HG03175 (cell line): ENCODE measurements around the gene ACKR3.

Experiments
- ATAC-seq: cut with Tn5 transposase; IDR thresholded peaks from one replicate; pipeline ENCODE4 v1.9.1; 2021; ENCODE audit warnings: mild to moderate bottlenecking, moderate library complexity; ENCODE audit not compliant: unreplicated experiment

The ACKR3 gene

DNA sequence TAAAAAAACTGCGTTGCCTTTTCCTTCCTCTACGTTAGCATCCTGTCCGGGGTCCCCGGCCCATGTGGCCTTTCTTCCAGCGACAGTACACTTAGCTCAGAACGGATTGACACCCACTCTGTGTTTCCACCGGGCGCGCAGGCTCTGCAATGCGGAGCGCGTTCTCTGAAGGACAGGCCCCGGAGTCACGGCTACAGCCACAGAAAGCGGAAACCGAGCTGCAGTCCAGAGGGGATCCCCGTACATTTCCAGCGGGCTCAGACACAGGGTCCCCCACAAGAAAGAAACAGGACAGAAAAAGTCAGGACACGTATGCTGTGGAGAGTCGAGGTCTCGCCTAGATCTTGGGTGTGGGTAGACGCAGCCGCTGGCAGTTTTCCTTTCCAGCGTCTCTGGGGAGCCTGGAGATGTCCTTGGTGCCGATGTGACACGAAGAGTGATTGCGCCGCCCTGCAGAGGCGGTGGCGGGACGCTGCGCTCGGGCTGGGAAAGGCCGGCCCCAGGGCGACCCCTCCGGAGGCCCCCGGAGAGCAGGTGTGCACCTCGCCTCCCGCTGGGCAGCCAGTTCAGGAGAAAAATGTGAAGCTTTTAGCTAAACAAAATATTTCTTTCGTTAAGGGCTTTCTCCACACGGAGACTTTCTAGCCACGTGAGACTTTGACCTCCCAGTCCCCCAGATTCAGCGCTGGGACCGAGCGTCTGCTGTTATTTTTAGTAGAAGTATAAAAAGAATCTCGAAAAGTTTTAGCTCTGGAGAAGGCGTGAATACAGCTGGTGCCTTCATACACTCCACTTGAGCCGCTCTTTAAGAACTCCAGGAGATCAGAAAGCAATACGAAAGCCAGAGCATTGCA, 1.3 kb upstream of the ACKR3 start:
- peak; percentile 38 for ATAC-seq

- no peak for ATAC-seq
Measured at GRCh38 chr2:236568922-236569572, 578 bp upstream of the ACKR3 start.

DNA sequence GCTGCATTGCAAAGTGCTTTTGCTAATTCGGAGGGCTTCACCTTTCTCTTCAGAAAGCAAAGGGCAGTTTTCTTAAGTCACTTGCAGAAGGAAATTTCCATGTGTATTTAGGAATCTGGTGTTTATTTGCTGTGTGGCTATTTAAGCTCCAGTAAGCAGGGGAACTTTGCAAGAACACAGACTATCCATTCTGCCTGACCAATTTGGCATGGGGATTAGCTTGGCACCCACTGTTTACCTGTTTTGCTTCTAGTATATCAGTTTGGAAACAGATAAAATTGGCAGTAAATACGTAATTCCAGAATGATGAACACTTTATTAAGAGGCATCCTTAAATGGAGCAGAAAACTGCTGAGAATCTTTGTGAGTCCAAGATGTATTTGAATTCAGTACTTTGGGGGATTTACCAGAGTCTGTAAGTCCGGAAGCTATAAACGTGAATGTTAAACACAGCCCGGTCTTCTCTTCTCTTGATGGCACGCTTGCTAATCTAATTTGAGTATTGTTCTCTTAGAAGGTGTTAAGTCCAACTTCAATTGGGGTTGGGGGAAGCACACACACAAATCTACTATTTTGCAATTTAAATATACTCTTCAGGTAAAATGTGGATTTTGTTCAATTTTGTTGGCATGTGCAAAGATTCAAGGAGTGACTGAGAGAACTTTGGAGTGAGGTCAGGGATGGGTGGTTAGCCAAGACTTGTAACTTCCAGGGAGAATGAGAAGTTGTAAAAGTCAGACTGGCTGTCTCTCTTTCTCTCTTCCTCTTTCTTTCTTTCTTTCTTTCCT, 650 bp downstream of the ACKR3 start:
- ATAC-seq = peak; percentile 32

DNA sequence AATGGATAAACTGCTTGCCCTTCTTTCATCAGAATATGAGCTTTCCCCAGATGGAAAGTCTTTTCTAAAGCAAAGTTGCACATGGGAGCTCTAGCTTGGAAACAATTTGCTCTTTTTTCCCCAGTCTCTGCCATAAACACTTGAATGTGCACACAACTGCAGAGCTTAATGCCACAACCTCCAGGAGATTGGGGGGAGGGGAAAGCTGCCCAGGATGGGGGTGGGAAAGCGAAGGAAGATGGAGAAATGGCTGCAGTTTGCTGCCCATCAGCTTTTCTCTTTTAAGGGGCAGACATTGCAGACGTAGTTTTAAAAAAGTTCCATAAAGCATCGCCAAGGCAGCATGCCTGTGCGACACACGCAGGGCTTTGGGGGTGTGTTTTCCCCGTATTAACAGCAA, 1.5 kb downstream of the ACKR3 start:
- no peak for ATAC-seq

- ATAC-seq = no peak
Measured at GRCh38 chr2:236572482-236572881, 2.9 kb downstream of the ACKR3 start.

- ATAC-seq = no peak
Measured at GRCh38 chr2:236573066-236573929, 3.7 kb downstream of the ACKR3 start.

DNA sequence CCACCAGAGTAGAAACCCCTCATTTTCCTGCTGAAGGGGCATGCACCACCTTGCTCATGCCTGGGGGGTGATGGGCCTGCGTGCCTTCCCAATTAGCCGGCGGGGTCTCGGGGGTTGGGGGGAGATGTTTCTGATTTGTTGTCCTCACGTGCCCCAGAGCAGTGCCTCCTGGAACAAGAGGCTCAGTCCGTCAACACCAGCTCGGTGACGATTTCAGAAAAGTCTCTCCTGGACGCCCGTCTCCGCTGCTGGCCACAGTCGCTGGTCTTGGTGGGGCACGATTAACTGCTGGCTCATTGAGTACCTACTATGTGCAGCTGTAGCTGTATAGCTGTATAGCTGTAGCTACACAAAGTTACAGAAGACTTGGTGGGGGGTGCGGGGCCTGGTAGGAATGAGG, 4.4 kb downstream of the ACKR3 start:
- no peak for ATAC-seq

- no peak for ATAC-seq
Measured at GRCh38 chr2:236574424-236575145, 5.0 kb downstream of the ACKR3 start.

DNA sequence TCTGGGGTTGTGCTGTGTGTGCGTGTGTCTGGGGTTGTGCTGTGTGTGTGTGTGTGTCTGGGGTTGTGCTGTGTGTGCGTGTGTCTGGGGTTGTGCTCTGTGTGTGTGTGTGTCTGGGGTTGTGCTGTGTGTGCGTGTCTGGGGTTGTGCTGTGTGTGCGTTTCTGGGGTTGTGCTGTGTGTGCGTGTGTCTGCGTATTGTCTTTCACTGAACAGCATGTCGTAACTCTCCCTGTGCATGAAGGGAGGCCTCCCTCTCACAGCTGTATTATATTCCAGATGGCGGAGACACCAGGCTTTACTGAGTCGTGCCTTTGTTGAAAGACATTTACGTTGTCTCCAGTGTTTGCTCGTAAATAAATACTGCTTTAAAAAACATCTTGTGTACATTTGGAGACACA, 5.9 kb downstream of the ACKR3 start:
- no peak for ATAC-seq

DNA sequence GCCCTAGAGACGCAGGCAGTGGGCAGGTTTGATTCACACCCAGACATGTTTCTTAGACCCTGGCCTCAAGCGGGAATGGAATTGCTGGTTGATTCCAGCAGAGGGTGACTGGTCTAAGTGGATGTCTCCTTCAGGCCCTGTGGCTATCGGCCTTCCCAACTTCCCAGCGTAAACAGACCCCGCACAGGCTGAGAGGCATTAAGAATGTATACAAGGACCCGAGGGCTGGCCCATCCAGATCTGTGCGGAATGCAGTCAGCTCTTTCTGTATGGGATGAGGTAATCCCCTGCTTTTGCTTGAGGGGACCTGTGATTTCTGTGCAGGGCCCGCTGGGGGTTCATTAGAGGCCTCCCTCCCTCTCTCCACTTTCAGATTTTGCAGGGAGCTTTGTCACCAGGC, 6.5 kb downstream of the ACKR3 start:
- no peak for ATAC-seq

GRCh38 chr2:236576953-236577352, 7.3 kb downstream of the ACKR3 start:
- no peak for ATAC-seq

DNA sequence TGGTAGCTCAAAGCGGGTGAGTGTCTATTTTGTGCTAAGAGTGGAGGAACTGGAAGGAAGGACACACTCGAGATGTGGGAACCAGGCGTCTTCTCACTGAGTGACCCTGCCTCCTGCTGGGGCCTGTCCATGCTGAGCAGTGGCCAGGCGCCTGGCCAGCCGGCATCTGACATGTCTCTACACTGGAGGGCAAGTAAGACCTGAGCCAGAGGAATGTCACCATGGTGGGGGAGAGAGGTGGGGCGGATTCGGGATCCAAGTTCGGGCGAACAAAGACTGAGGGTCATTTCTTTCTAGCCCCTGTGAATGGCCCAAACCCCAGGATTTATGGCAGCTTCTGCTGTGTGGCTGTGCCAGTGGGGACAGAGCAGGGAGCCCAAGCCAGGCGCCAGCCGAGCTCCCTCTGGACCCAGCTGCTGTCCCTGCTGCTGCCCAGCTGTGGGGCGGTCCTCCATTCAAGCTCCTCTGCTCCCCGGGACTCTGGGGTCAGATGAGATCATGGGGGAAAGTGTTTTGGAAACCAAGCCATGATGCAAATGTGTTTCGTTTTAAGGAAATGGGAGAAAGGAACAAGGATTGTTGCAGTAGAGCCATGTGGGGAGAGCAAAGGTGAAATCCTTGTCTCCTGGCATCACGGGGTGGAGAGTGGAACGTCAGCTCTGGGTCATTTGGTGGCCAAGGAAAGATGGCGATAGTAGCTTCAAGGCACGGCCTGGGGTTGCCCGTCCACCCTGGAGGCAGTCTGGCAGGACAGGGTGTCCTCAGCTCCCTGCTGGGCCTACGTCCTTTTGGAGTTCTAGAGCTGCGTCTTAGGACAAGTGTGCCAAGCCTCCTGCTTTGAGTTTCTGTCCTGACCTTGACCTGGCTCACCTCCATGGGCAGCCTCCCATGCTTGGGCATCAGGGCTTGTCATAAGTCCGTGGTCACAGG, 8.1 kb downstream of the ACKR3 start:
- ATAC-seq = no peak

GRCh38 chr2:236578411-236578846, 8.8 kb downstream of the ACKR3 start:
- ATAC-seq = no peak

DNA sequence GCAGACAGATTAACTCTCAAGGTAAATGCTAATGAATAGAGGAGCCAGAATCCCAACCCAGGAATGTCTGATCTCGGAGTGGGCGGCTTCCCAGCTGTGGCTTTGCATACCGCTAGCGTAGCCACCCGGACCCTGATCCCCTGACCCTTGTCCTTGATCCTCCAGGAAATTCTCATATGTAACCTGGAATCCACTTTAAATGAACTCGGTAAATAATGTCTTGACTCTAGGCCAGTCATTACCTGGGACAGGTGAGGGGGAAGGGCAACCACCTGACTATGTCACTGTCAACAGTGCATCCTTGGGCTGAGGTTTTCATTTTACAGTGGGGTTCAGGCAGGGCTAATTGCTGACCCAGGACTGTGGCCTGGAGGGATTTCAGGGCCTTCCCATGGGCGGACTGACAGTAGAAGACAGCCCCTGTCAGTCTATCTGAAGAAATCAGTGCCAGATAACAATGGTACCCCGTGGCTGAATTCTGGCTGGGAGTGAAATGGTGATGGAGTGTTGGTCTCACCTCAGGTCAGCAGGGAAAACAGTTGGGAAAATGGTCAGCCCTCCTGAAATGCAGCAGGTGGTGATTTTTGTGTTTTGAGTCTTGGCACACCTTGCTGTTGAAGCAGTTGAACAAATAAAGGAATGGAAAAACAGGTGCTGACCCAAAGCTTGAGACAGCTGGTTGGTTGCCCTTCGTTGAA, 9.6 kb downstream of the ACKR3 start:
- ATAC-seq = no peak

- no peak for ATAC-seq
Measured at GRCh38 chr2:236579746-236580315, 10.2 kb downstream of the ACKR3 start.

- no peak for ATAC-seq
Measured at GRCh38 chr2:236580746-236581355, 11.2 kb downstream of the ACKR3 start.

GRCh38 chr2:236581546-236581945, 11.9 kb downstream of the ACKR3 start:
- ATAC-seq = no peak

DNA sequence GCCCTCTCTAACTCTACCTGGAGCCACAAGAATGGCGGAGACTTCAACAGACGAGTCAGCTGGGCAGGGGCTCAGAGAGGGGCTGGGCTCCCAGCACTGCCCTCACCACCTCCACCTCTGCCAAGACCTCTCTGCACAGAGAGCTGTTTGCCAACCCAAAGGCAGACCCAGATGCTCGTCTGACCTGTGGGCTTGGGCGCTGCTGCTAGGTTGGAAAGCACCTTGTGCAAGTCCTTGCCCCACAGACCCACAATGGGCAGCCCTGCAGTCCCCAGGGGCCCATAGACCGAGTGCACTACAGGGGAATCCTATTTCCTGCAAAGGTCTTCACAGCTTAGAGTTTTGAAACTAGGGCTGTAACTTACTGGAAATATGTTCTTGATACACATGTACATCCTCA, 13.3 kb downstream of the ACKR3 start:
- no peak for ATAC-seq
